Right lobe of liver (tissue), 6 donors: Measurements from ENCODE around the gene FUCA2. TPM values are rescaled to one million over a fixed set of nuclear protein-coding genes. Genes with fewer than 3 reads are reported as not detected.

ENCODE experiments used
- ATAC-seq, 4 donors: fragments of 200-7000 bp; cut with Tn5 transposase; one replicate each; pipeline ENCODE4 v1.9.1; 2020; ENCODE audit warnings: mild to moderate bottlenecking in 4 of 4, moderate library complexity in 4 of 4
- DNase-seq, 3 donors: peaks; one replicate each; pipeline ENCODE4 v3.0.0-alpha.2; 2020
- H3K27ac ChIP-seq, 3 donors: fragments of 200-600 bp; one replicate each; pipeline ENCODE4 v1.8.0; 2022
- H3K27me3 ChIP-seq, 2 donors: fragments of 200-600 bp; one replicate each; pipeline ENCODE4 v1.8.0; 2022
- H3K36me3 ChIP-seq, 4 donors: fragments of 200-600 bp; sonication (generic) in 1 of 4; one replicate each; pipeline versions ENCODE4 v1.5.1 to v1.8.0; 2017 to 2022; ENCODE audit warnings: control low read depth in 1 of 4
- H3K4me1 ChIP-seq, 4 donors: fragments of 200-600 bp; sonication (generic) in 1 of 4; one replicate each; pipeline versions ENCODE4 v1.5.1 to v1.8.0; 2017 to 2022; ENCODE audit warnings: control low read depth in 1 of 4
- H3K4me3 ChIP-seq, 3 donors: fragments of 200-600 bp; one replicate each; pipeline ENCODE4 v1.8.0; 2022
- H3K9me3 ChIP-seq, 4 donors: fragments of 200-600 bp; sonication (generic) in 1 of 4; one replicate each; pipeline versions ENCODE4 v1.5.1 to v1.8.0; 2017 to 2022; ENCODE audit warnings: control low read depth in 1 of 4
- CTCF ChIP-seq, 4 donors: fragments of 200-600 bp in 3 of 4; fragments of 450-650 bp in 1 of 4; IDR thresholded peaks; one replicate each; pipeline versions ENCODE4 v1.5.1 to v1.8.0; 2016 to 2022; ENCODE audit warnings: antibody characterized with exemption in 4 of 4, mild to moderate bottlenecking in 2 of 4
- POLR2A ChIP-seq: fragments of 450-650 bp; IDR thresholded peaks from one replicate; pipeline ENCODE4 v1.6.1; 2017; ENCODE audit warnings: antibody characterized with exemption, mild to moderate bottlenecking
- whole genome bisulfite sequencing: methylation state at CpG from one replicate; pipeline ENCODE4 v1.1.6; 2018; ENCODE audit warnings: low coverage, low lambda C conversion rate; ENCODE audit not compliant: insufficient coverage; ENCODE audit errors: missing lambda C conversion rate; 5-methylcytosine and 5-hydroxymethylcytosine counted together
- intact Hi-C, 2 donors: fragments of 100-400 bp; cut with DNase I; formaldehyde crosslinking; loops; one replicate each; pipeline versions ENCODE4 v1.11.2 to v1.14.1; 2022
- total RNA-seq, 6 experiments: library from RNA; depleted of rRNA in 2 of 6; stranded (reverse); fragments of >200 nt in 2 of 6; fragmentation: NEBNext Ultra II Directional in 3 of 6; extraction: Animal tissue kit (Norgen Biotek cat#: 25700) in 3 of 6; gene quantifications; one replicate each; pipeline versions ENCODE4 v1.1.0 to v1.2.4, GENCODE V29; 2016 to 2023
- donor health status: DM: no; HTN: yes; CAD: no.
- donor health status: DM: no; HTN: no; CAD: no.
- donor health status: DM: no; HTN: no; CAD: no.
- donor health status: DM: no; HTN: yes; CAD: no.
- donor health status: DM: no; HTN: yes; CAD: no.

Gene FUCA2
- total RNA-seq, 6 experiments from 2014 or later, result 28.6 to 58.7 (median 35.1) TPM

GRCh38 chr6:143544011-143544696 is 32.6 kb upstream of the FUCA2 start:
- H3K9me3 ChIP-seq, result no peaks in the 10 kb centered on the region
- no peaks in the 10 kb centered on the region for H3K36me3 ChIP-seq
- no peaks in the 10 kb centered on the region for H3K4me1 ChIP-seq
- no peaks in the 10 kb centered on the region for H3K27me3 ChIP-seq
- ATAC-seq (no peak), DNase-seq (no peak)
- TF ChIP-seq POLR2A, result no peak
- no peak for TF ChIP-seq CTCF (IDR thresholded peaks at IDR 0.05)
- no peak overlapping the region for H3K4me3 ChIP-seq
- intact Hi-C loops, result no loop called here
- 70% methylated on average over 4 of the region's 4 CpGs for WGBS
- no peak overlapping the region for H3K27ac ChIP-seq

- Histone ChIP-seq H3K4me1 (no peaks in the 10 kb centered on the region), H3K9me3 (no peaks in the 10 kb centered on the region), H3K4me3 (no peak overlapping the region), H3K27me3 (no peaks in the 10 kb centered on the region), H3K27ac (no peak overlapping the region), H3K36me3 (no peaks in the 10 kb centered on the region)
- DNase-seq (no peak), ATAC-seq (peak in 1 of 4 donors; percentile 49)
- 77% methylated on average over 1 of the region's 1 CpG for WGBS
- no peak for TF ChIP-seq CTCF (IDR thresholded peaks at IDR 0.05)
- TF ChIP-seq POLR2A, result no peak
- intact Hi-C loops, result no loop called here
Measured at GRCh38 chr6:143543435-143543834, 31.9 kb upstream of the FUCA2 start.

- intact Hi-C loops, result no loop called here
- no peak for TF ChIP-seq POLR2A
- TF ChIP-seq CTCF (IDR thresholded peaks at IDR 0.05), result no peak
- no peaks in the 10 kb centered on the region for H3K36me3 ChIP-seq
- WGBS, result 81% methylated on average over 2 of the region's 2 CpGs
- H3K27ac ChIP-seq, result no peak overlapping the region
- no peaks in the 10 kb centered on the region for H3K9me3 ChIP-seq
- ATAC-seq, result peak in 1 of 4 donors; percentile 69
- H3K27me3 ChIP-seq, result no peaks in the 10 kb centered on the region
- DNase-seq, result no peak
- H3K4me3 ChIP-seq, result no peak overlapping the region
- peaks cover 0 to 2% (median 0%) of the 10 kb centered on the region in 4 donors for H3K4me1 ChIP-seq
Measured at GRCh38 chr6:143542888-143543287, 31.4 kb upstream of the FUCA2 start.

- WGBS, result 41% methylated on average over 3 of the region's 3 CpGs
Measured at GRCh38 chr6:143540192-143540591, 28.7 kb upstream of the FUCA2 start.

More at GRCh38 chr6:143540192-143540591, 28.7 kb upstream of the FUCA2 start:
- intact Hi-C loops, result no loop called here
- DNase-seq (no peak), ATAC-seq (no peak)
- H3K36me3 ChIP-seq, result no peaks in the 10 kb centered on the region
- H3K4me3 ChIP-seq, result no peak overlapping the region
- no peaks in the 10 kb centered on the region for H3K27me3 ChIP-seq
- H3K4me1 ChIP-seq, result peaks cover 0 to 17% (median 0%) of the 10 kb centered on the region in 4 donors
- H3K27ac ChIP-seq, result no peak overlapping the region
- TF ChIP-seq CTCF (IDR thresholded peaks at IDR 0.05), result no peak
- TF ChIP-seq POLR2A, result no peak
- no peaks in the 10 kb centered on the region for H3K9me3 ChIP-seq
